Measurements from ENCODE around the gene NSG2.
"Not testable (repeated sequence)": the region's sequence is repeated elsewhere in the genome, so short reads cannot be mapped to it uniquely, and the experiment has no call there.

- not testable (repeated sequence) for TF ChIP-seq POLR2A (IDR thresholded peaks at IDR 0.05); CTCF (IDR thresholded peaks at IDR 0.05); POLR2AphosphoS5 (IDR thresholded peaks at IDR 0.05); EP300 (IDR thresholded peaks at IDR 0.05; ENCODE audit: low read depth)
These were observed 101.5 kb downstream of the NSG2 start for GRCh38 chr5:174147012-174147411.

Data from transverse colon (tissue), 4 donors.